Fibroblast of lung (primary cell): Measurements from ENCODE around the gene PCDHGB6. TPM values are rescaled to one million over a fixed set of nuclear protein-coding genes. Genes with fewer than 3 reads are reported as not detected.
"Not testable (repeated sequence)": the region's sequence is repeated elsewhere in the genome, so short reads cannot be mapped to it uniquely, and the experiment has no call there.

Experiments
- DNase-seq, 2 donors: peaks; one replicate each; pipeline versions ENCODE4 v3.0.0 to v3.0.0-alpha.2; 2010; ENCODE audit warnings: low read depth in 2 of 2
- H2AFZ ChIP-seq: 2 replicates; pipeline ENCODE4 v1.5.1; 2012; ENCODE audit warnings: low read length, control low read depth, inconsistent platforms
- H3K27ac ChIP-seq: 2 replicates; pipeline ENCODE4 v1.5.1; 2011; ENCODE audit warnings: low read length, control low read depth; ENCODE audit not compliant: insufficient read depth
- H3K27me3 ChIP-seq: 2 replicates; pipeline ENCODE4 v1.5.1; 2011; ENCODE audit warnings: mild to moderate bottlenecking, low read length; ENCODE audit not compliant: control insufficient read depth, insufficient read depth
- H3K36me3 ChIP-seq: 2 replicates; pipeline ENCODE4 v1.5.1; 2011; ENCODE audit warnings: low read length; ENCODE audit not compliant: control insufficient read depth, insufficient read depth
- H3K4me1 ChIP-seq: 2 replicates; pipeline ENCODE4 v1.5.1; 2011; ENCODE audit warnings: low read length; ENCODE audit not compliant: control insufficient read depth, insufficient read depth; ENCODE audit errors: extremely low read depth
- H3K4me2 ChIP-seq: 2 replicates; pipeline ENCODE4 v1.5.1; 2011; ENCODE audit warnings: low read length, control low read depth; ENCODE audit not compliant: insufficient read depth; ENCODE audit errors: extremely low read depth
- H3K4me3 ChIP-seq, 4 experiments: fragments of 200-600 bp in 1 of 4; sonication (generic) in 1 of 4; replicated peaks in 1 of 4; 2 replicates each; pipeline ENCODE4 v1.5.1; 2011 to 2016; ENCODE audit warnings: low read length in 4 of 4, low read depth in 3 of 4, mild to moderate bottlenecking in 3 of 4, control low read depth in 2 of 4, inconsistent platforms in 1 of 4, mixed read lengths in 1 of 4; ENCODE audit not compliant: insufficient read depth in 1 of 4; ENCODE audit errors: control extremely low read depth in 1 of 4
- H3K79me2 ChIP-seq: 2 replicates; pipeline ENCODE4 v1.5.1; 2012; ENCODE audit warnings: mild to moderate bottlenecking, low read length, inconsistent platforms; ENCODE audit not compliant: control insufficient read depth, insufficient read depth
- H3K9ac ChIP-seq: 2 replicates; pipeline ENCODE4 v1.5.1; 2011; ENCODE audit warnings: mild to moderate bottlenecking, low read length, control low read depth; ENCODE audit not compliant: insufficient read depth
- H3K9me3 ChIP-seq: 2 replicates; pipeline ENCODE4 v1.5.1; 2012; ENCODE audit warnings: low read depth, low read length; ENCODE audit not compliant: control insufficient read depth, insufficient read depth
- H4K20me1 ChIP-seq: 2 replicates; pipeline ENCODE4 v1.5.1; 2011; ENCODE audit warnings: low read length; ENCODE audit not compliant: control insufficient read depth, insufficient read depth; ENCODE audit errors: extremely low read depth
- CTCF ChIP-seq, 2 donors: IDR thresholded peaks in 1 of 2; conservative IDR thresholded peaks in 1 of 2; 1 replicate in 1 of 2; 2 replicates in 1 of 2; pipeline ENCODE4 v1.5.1; 2011 to 2012; ENCODE audit warnings: low read length in 2 of 2, control low read depth in 1 of 2, inconsistent platforms in 1 of 2, low read depth in 1 of 2, mild to moderate bottlenecking in 1 of 2
- EZH2 ChIP-seq: IDR thresholded peaks from 2 replicates; pipeline ENCODE4 v1.5.1; 2012; ENCODE audit warnings: low read length, control low read depth, mild to moderate bottlenecking; ENCODE audit errors: missing control alignments
- polyA plus RNA-seq, 2 donors: library from polyadenylated mRNA; depleted of rRNA in 1 of 2; stranded (reverse) in 1 of 2; unstranded in 1 of 2; fragments of >200 nt; gene quantifications; 2 replicates each; pipeline ENCODE4 v1.2.1, GENCODE V29; 2011 to 2012; ENCODE audit warnings: missing spikeins in 1 of 2
- total RNA-seq: library from RNA; depleted of rRNA; stranded (reverse); fragments of >200 nt; gene quantifications from 2 replicates; pipeline ENCODE4 v1.2.1, GENCODE V29; 2014

The PCDHGB6 gene
- total and polyA plus RNA-seq, 2 donors (not counting 1 experiment from before 2014, with no cell fraction given) = 2.6 to 4.3 TPM

GRCh38 chr5:141392429-141393198, 15.2 kb upstream of the PCDHGB6 start, which contains the start of gene PCDHGA8:
Gene PCDHGA8, plus strand, starts transcription at chr5:141392633. Its CDS starts 181 bp downstream, at chr5:141392814.
- no peaks in the 10 kb centered on the region for H3K27me3 ChIP-seq
- peak in 1 of 2 donors; percentile 13 for TF ChIP-seq CTCF (conservative IDR thresholded peaks at IDR 0.05 in 1 of 2, IDR thresholded peaks at IDR 0.05 in 1 of 2; ENCODE audit: low read depth in 1 of 2, low read length in 2 of 2)
- no peak for TF ChIP-seq EZH2
- peaks cover 4% of the 10 kb centered on the region for H3K9me3 ChIP-seq
- no peaks in the 10 kb centered on the region for H3K36me3 ChIP-seq
- DNase-seq = peak in 1 of 2 donors; percentile 31
- H4K20me1 ChIP-seq = no peaks in the 10 kb centered on the region
- H3K4me1 ChIP-seq = no peaks in the 10 kb centered on the region
- no peak within 1 kb of the TSS for H3K9ac ChIP-seq
- H3K27ac ChIP-seq = no peak within 1 kb of the TSS
- H3K4me2 ChIP-seq = no peak within 1 kb of the TSS
- H3K79me2 ChIP-seq = no peaks in the 10 kb centered on the region
- peak within 1 kb of the TSS in 2 of 4 experiments; percentile 16 to 21 for H3K4me3 ChIP-seq
- H2AFZ ChIP-seq = no peak within 1 kb of the TSS

GRCh38 chr5:141393267-141393666, 14.6 kb upstream of the PCDHGB6 start:
- TF ChIP-seq CTCF (conservative IDR thresholded peaks at IDR 0.05 in 1 of 2, IDR thresholded peaks at IDR 0.05 in 1 of 2; ENCODE audit: low read depth in 1 of 2, low read length in 2 of 2) = no peak
- no peak for TF ChIP-seq EZH2
- Histone ChIP-seq H3K4me2 (no peak overlapping the region), H3K9me3 (peaks cover 4% of the 10 kb centered on the region), H3K79me2 (no peaks in the 10 kb centered on the region), H3K9ac (no peak overlapping the region), H3K27ac (no peak overlapping the region), H4K20me1 (no peaks in the 10 kb centered on the region), H2AFZ (no peak overlapping the region), H3K27me3 (no peaks in the 10 kb centered on the region), H3K4me3 (no peak overlapping the region), H3K4me1 (no peaks in the 10 kb centered on the region), H3K36me3 (no peaks in the 10 kb centered on the region)
- no peak for DNase-seq

- not testable (repeated sequence) for H4K20me1 ChIP-seq, H3K9me3 ChIP-seq, H3K79me2 ChIP-seq, H2AFZ ChIP-seq, H3K4me1 ChIP-seq, H3K27me3 ChIP-seq, H3K27ac ChIP-seq, DNase-seq, H3K9ac ChIP-seq, H3K4me3 ChIP-seq, H3K36me3 ChIP-seq, H3K4me2 ChIP-seq
Measured at GRCh38 chr5:141394401-141395187, 13.2 kb upstream of the PCDHGB6 start.
